ENCODE measurements around the gene DSP.
A peak's percentile ranks its signal among the peaks of the same experiment; 100 is the strongest.

Gene DSP

GRCh38 chr6:7529141-7529540 is 12.3 kb upstream of the DSP start:
- Mint-ChIP-seq H3K9me3 (no peaks in the 10 kb centered on the region), H3K4me3 (no peak overlapping the region), H3K36me3 (ENCODE audit: low read depth) (no peaks in the 10 kb centered on the region), H3K27me3 (ENCODE audit: low read depth) (peaks cover 18% of the 10 kb centered on the region), H3K27ac (peak overlapping the region in 2 of 3 experiments; percentile 41 to 89), H3K4me1 (peaks cover 5% of the 10 kb centered on the region)
- TF ChIP-seq CTCF (IDR thresholded peaks at IDR 0.05; ENCODE audit: unreplicated experiment in 3 of 3) = no peak

- peaks cover 5% of the 10 kb centered on the region for H3K4me1 Mint-ChIP-seq
- no peak overlapping the region for H3K4me3 Mint-ChIP-seq
- peaks cover 27% of the 10 kb centered on the region for H3K27me3 Mint-ChIP-seq (ENCODE audit: low read depth)
- H3K27ac Mint-ChIP-seq = peak overlapping the region in 1 of 3 experiments; percentile 12
- no peak for TF ChIP-seq CTCF (IDR thresholded peaks at IDR 0.05; ENCODE audit: unreplicated experiment in 3 of 3)
- H3K9me3 Mint-ChIP-seq = no peaks in the 10 kb centered on the region
- H3K36me3 Mint-ChIP-seq (ENCODE audit: low read depth) = no peaks in the 10 kb centered on the region
Observed at GRCh38 chr6:7532232-7532631, 9.2 kb upstream of the DSP start.

- peaks cover 33% of the 10 kb centered on the region for H3K27me3 Mint-ChIP-seq (ENCODE audit: low read depth)
- no peaks in the 10 kb centered on the region for H3K9me3 Mint-ChIP-seq
- no peaks in the 10 kb centered on the region for H3K36me3 Mint-ChIP-seq (ENCODE audit: low read depth)
- no peak for TF ChIP-seq CTCF (IDR thresholded peaks at IDR 0.05; ENCODE audit: unreplicated experiment in 3 of 3)
- H3K27ac Mint-ChIP-seq = peak overlapping the region in 1 of 3 experiments; percentile 12
- no peak overlapping the region for H3K4me3 Mint-ChIP-seq
- H3K4me1 Mint-ChIP-seq = peaks cover 5% of the 10 kb centered on the region
Observed at GRCh38 chr6:7532821-7533220, 8.7 kb upstream of the DSP start.

GRCh38 chr6:7534192-7534591 is 7.3 kb upstream of the DSP start:
- H3K27ac Mint-ChIP-seq = no peak overlapping the region
- H3K9me3 Mint-ChIP-seq = no peaks in the 10 kb centered on the region
- H3K4me3 Mint-ChIP-seq = no peak overlapping the region
- H3K36me3 Mint-ChIP-seq (ENCODE audit: low read depth) = no peaks in the 10 kb centered on the region
- peaks cover 3% of the 10 kb centered on the region for H3K4me1 Mint-ChIP-seq
- peaks cover 46% of the 10 kb centered on the region for H3K27me3 Mint-ChIP-seq (ENCODE audit: low read depth)
- no peak for TF ChIP-seq CTCF (IDR thresholded peaks at IDR 0.05; ENCODE audit: unreplicated experiment in 3 of 3)

- no peak overlapping the region for H3K27ac Mint-ChIP-seq
- H3K27me3 Mint-ChIP-seq (ENCODE audit: low read depth) = peaks cover 59% of the 10 kb centered on the region
- no peaks in the 10 kb centered on the region for H3K9me3 Mint-ChIP-seq
- no peaks in the 10 kb centered on the region for H3K36me3 Mint-ChIP-seq (ENCODE audit: low read depth)
- H3K4me1 Mint-ChIP-seq = peaks cover 3% of the 10 kb centered on the region
- H3K4me3 Mint-ChIP-seq = no peak overlapping the region
- no peak for TF ChIP-seq CTCF (IDR thresholded peaks at IDR 0.05; ENCODE audit: unreplicated experiment in 3 of 3)
Observed at GRCh38 chr6:7535498-7535897, 6.0 kb upstream of the DSP start.

- peaks cover 3% of the 10 kb centered on the region for H3K4me1 Mint-ChIP-seq
- peaks cover 75% of the 10 kb centered on the region for H3K27me3 Mint-ChIP-seq (ENCODE audit: low read depth)
- peak overlapping the region in 2 of 3 experiments; percentile 54 to 58 for H3K27ac Mint-ChIP-seq
- no peaks in the 10 kb centered on the region for H3K9me3 Mint-ChIP-seq
- no peak overlapping the region for H3K4me3 Mint-ChIP-seq
- H3K36me3 Mint-ChIP-seq (ENCODE audit: low read depth) = no peaks in the 10 kb centered on the region
- TF ChIP-seq CTCF (IDR thresholded peaks at IDR 0.05; ENCODE audit: unreplicated experiment in 3 of 3) = no peak
Observed at GRCh38 chr6:7537565-7538174, 3.8 kb upstream of the DSP start.
